ENCODE data around the gene DNM3.

DNM3 gene

GRCh38 chr1:171934664-171935063, 93.4 kb downstream of the DNM3 start:
- TF ChIP-seq CTCF (IDR thresholded peaks at IDR 0.05; ENCODE audit: insufficient read depth, low read length, poor library complexity, severe bottlenecking), result no peak
- no peaks in the 10 kb centered on the region for H3K36me3 ChIP-seq (ENCODE audit: control insufficient read depth, insufficient read depth, low read length)
- H3K27me3 ChIP-seq (replicated peaks; ENCODE audit: control insufficient read depth, insufficient read depth, low read length), result no peaks in the 10 kb centered on the region
- DNase-seq (ENCODE audit: extremely low read depth, insufficient read length), result no peak
- H3K4me3 ChIP-seq (replicated peaks; ENCODE audit: low read depth, low read length), result no peak overlapping the region

GRCh38 chr1:171935086-171935485, 93.8 kb downstream of the DNM3 start:
- Histone ChIP-seq H3K36me3 (ENCODE audit: control insufficient read depth, insufficient read depth, low read length) (no peaks in the 10 kb centered on the region), H3K27me3 (replicated peaks; ENCODE audit: control insufficient read depth, insufficient read depth, low read length) (no peaks in the 10 kb centered on the region), H3K4me3 (replicated peaks; ENCODE audit: low read depth, low read length) (no peak overlapping the region)
- no peak for DNase-seq (ENCODE audit: extremely low read depth, insufficient read length)
- TF ChIP-seq CTCF (IDR thresholded peaks at IDR 0.05; ENCODE audit: insufficient read depth, low read length, poor library complexity, severe bottlenecking), result no peak

- H3K27me3 ChIP-seq (replicated peaks; ENCODE audit: control insufficient read depth, insufficient read depth, low read length), result no peaks in the 10 kb centered on the region
- TF ChIP-seq CTCF (IDR thresholded peaks at IDR 0.05; ENCODE audit: insufficient read depth, low read length, poor library complexity, severe bottlenecking), result no peak
- no peak overlapping the region for H3K4me3 ChIP-seq (replicated peaks; ENCODE audit: low read depth, low read length)
- H3K36me3 ChIP-seq (ENCODE audit: control insufficient read depth, insufficient read depth, low read length), result no peaks in the 10 kb centered on the region
- DNase-seq (ENCODE audit: extremely low read depth, insufficient read length), result no peak
Measured at GRCh38 chr1:171935664-171936063, 94.4 kb downstream of the DNM3 start.

GRCh38 chr1:171937938-171938337, 96.6 kb downstream of the DNM3 start:
- no peak for DNase-seq (ENCODE audit: extremely low read depth, insufficient read length)
- H3K27me3 ChIP-seq (replicated peaks; ENCODE audit: control insufficient read depth, insufficient read depth, low read length), result no peaks in the 10 kb centered on the region
- TF ChIP-seq CTCF (IDR thresholded peaks at IDR 0.05; ENCODE audit: insufficient read depth, low read length, poor library complexity, severe bottlenecking), result no peak
- no peaks in the 10 kb centered on the region for H3K36me3 ChIP-seq (ENCODE audit: control insufficient read depth, insufficient read depth, low read length)
- no peak overlapping the region for H3K4me3 ChIP-seq (replicated peaks; ENCODE audit: low read depth, low read length)

GRCh38 chr1:171939740-171940139, 98.4 kb downstream of the DNM3 start:
- H3K27me3 ChIP-seq (replicated peaks; ENCODE audit: control insufficient read depth, insufficient read depth, low read length), result no peaks in the 10 kb centered on the region
- H3K36me3 ChIP-seq (ENCODE audit: control insufficient read depth, insufficient read depth, low read length), result no peaks in the 10 kb centered on the region
- H3K4me3 ChIP-seq (replicated peaks; ENCODE audit: low read depth, low read length), result no peak overlapping the region
- DNase-seq (ENCODE audit: extremely low read depth, insufficient read length), result no peak
- TF ChIP-seq CTCF (IDR thresholded peaks at IDR 0.05; ENCODE audit: insufficient read depth, low read length, poor library complexity, severe bottlenecking), result no peak

- TF ChIP-seq CTCF (IDR thresholded peaks at IDR 0.05; ENCODE audit: insufficient read depth, low read length, poor library complexity, severe bottlenecking), result no peak
- H3K27me3 ChIP-seq (replicated peaks; ENCODE audit: control insufficient read depth, insufficient read depth, low read length), result no peaks in the 10 kb centered on the region
- no peak for DNase-seq (ENCODE audit: extremely low read depth, insufficient read length)
- no peaks in the 10 kb centered on the region for H3K36me3 ChIP-seq (ENCODE audit: control insufficient read depth, insufficient read depth, low read length)
- H3K4me3 ChIP-seq (replicated peaks; ENCODE audit: low read depth, low read length), result no peak overlapping the region
Measured at GRCh38 chr1:171940368-171940767, 99.1 kb downstream of the DNM3 start.
